Measurements from ENCODE around the gene GULP1. TPM values are rescaled to one million over a fixed set of nuclear protein-coding genes. Genes with fewer than 3 reads are reported as not detected.

GULP1 gene
- total and polyA plus RNA-seq, 10 of the 15 experiments (the other 5 are each of a cell fraction or from before 2014, with no cell fraction given): 0.02 to 1.3 (median 0.15) TPM; not detected in 5

- intact Hi-C loops (cut with micrococcal nuclease; ENCODE audit: unreplicated experiment) (no loop called here), in situ Hi-C loops (cut with MboI) (no loop called here)
- ATAC-seq (no peak), DNase-seq (ENCODE audit: low read depth, low spot score) (no peak), FAIRE-seq (no peak)
- TF ChIP-seq MXI1 (IDR thresholded peaks at IDR 0.05; ENCODE audit: low read depth, low read length): no peak
- TF ChIP-seq ZNF24 (IDR thresholded peaks at IDR 0.05): no peak
- TF ChIP-seq NFIC (IDR thresholded peaks at IDR 0.05; ENCODE audit: low read depth, low read length): no peak
- TF ChIP-seq NR2C1 (IDR thresholded peaks at IDR 0.05): no peak
- TF ChIP-seq RAD51 (IDR thresholded peaks at IDR 0.05): no peak
- no peak for TF ChIP-seq FOS (IDR thresholded peaks at IDR 0.05; ENCODE audit: borderline replicate concordance, extremely low read depth, insufficient read length)
- no peak for TF ChIP-seq PRDM15 (CRISPR knock-in tag; IDR thresholded peaks at IDR 0.05)
- no peak for TF ChIP-seq TAF1 (IDR thresholded peaks at IDR 0.05; ENCODE audit: borderline replicate concordance, low read depth, low read length)
- TF ChIP-seq ZSCAN29 (IDR thresholded peaks at IDR 0.05): no peak
- TF ChIP-seq BMI1 (IDR thresholded peaks at IDR 0.05; ENCODE audit: borderline replicate concordance): no peak
- no peak for TF ChIP-seq ELK1 (IDR thresholded peaks at IDR 0.05; ENCODE audit: low read depth, low read length)
- no peak for TF ChIP-seq CHD1 (IDR thresholded peaks at IDR 0.05; ENCODE audit: low read depth, low read length)
- Histone ChIP-seq H4K20me1 (ENCODE audit: control insufficient read depth, insufficient read depth) (no peaks in the 10 kb centered on the region), H3K9me3 (replicated peaks; ENCODE audit: control insufficient read depth, insufficient read depth, low read length) (no peaks in the 10 kb centered on the region), H3K36me3 (ENCODE audit: control insufficient read depth in 2 of 2, insufficient read depth in 2 of 2, low read length in 1 of 2) (no peaks in the 10 kb centered on the region), H3K4me1 (ENCODE audit: control insufficient read depth, insufficient read depth, low read length) (no peaks in the 10 kb centered on the region), H3K27ac (ENCODE audit: control insufficient read depth, insufficient read depth) (no peak overlapping the region), H3K79me2 (ENCODE audit: control insufficient read depth, insufficient read depth, low read length) (no peaks in the 10 kb centered on the region), H3K9ac (ENCODE audit: control insufficient read depth, insufficient read depth, low read length) (no peak overlapping the region), H3K4me2 (ENCODE audit: control insufficient read depth, insufficient read depth) (no peak overlapping the region), H2AFZ (ENCODE audit: control insufficient read depth, low read depth, low read length) (no peak overlapping the region), H3K27me3 (replicated peaks in 1 of 2; ENCODE audit: control insufficient read depth in 2 of 2, insufficient read depth in 2 of 2, low read length in 1 of 2) (no peaks in the 10 kb centered on the region), H3K4me3 (no peak overlapping the region)
- ChIA-PET RAD21 (ENCODE audit: unreplicated experiment) (no interaction called here), CTCF (interaction anchor here (1.0 kb wide), 1 partner anchor 21 kb away, joined by 3 read pairs; no protein-coding TSS in a partner anchor), POLR2A (no interaction called here), SMC1A (ENCODE audit: uncharacterized antibody, unreplicated experiment) (no interaction called here)
- 53% methylated on average over 3 of the region's 3 CpGs for WGBS (ENCODE audit: insufficient coverage, insufficient replicate concordance, low lambda C conversion rate, missing lambda C conversion rate)
- no TSS peak for BruUV-seq (replicated peaks)
Observed at GRCh38 chr2:188345831-188346458, 54.3 kb downstream of the GULP1 start.
